ENCODE data around the gene ATAD3C. TPM values are rescaled to one million over a fixed set of nuclear protein-coding genes. Genes with fewer than 3 reads are reported as not detected.
A peak's percentile ranks its signal among the peaks of the same experiment; 100 is the strongest.

ATAD3C gene
- polyA plus RNA-seq, 2 of the 4 experiments (the other 2 are of a cell fraction), result not detected

- Histone ChIP-seq H3K4me2 (no peak overlapping the region), H3K27ac (no peak overlapping the region), H3K4me1 (0 out of 3 replicates have a peak, but pooled peaks cover 3% of the 10 kb centered on the region), H3K9me3 (no peaks in the 10 kb centered on the region), H3K4me3 (no peak overlapping the region)
- POLR2A ChIA-PET, result no interaction called here
- 89% methylated on average over 15 of the region's 26 CpGs for WGBS (ENCODE audit: missing lambda C conversion rate)
- FAIRE-seq, result no peak
- CTCF ChIA-PET, result no interaction called here
- ATAC-seq, result peak; percentile 18 to 25; a peak in 2 of 6 replicates
- TF ChIP-seq NR3C1 (IDR thresholded peaks at IDR 0.05), result no peak
- TF ChIP-seq, protein P1, sequence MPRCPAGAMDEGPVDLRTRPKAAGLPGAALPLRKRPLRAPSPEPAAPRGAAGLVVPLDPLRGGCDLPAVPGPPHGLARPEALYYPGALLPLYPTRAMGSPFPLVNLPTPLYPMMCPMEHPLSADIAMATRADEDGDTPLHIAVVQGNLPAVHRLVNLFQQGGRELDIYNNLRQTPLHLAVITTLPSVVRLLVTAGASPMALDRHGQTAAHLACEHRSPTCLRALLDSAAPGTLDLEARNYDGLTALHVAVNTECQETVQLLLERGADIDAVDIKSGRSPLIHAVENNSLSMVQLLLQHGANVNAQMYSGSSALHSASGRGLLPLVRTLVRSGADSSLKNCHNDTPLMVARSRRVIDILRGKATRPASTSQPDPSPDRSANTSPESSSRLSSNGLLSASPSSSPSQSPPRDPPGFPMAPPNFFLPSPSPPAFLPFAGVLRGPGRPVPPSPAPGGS (IDR thresholded peaks at IDR 0.05), result no peak
- TF ChIP-seq KDM1A (IDR thresholded peaks at IDR 0.05; ENCODE audit: low read depth), result no peak
- no peak for DNase-seq (ENCODE audit: low read depth in 1 of 2, low spot score in 1 of 2)
Measured at GRCh38 chr1:1418464-1419362, 30.8 kb upstream of the ATAD3C start.

DNA sequence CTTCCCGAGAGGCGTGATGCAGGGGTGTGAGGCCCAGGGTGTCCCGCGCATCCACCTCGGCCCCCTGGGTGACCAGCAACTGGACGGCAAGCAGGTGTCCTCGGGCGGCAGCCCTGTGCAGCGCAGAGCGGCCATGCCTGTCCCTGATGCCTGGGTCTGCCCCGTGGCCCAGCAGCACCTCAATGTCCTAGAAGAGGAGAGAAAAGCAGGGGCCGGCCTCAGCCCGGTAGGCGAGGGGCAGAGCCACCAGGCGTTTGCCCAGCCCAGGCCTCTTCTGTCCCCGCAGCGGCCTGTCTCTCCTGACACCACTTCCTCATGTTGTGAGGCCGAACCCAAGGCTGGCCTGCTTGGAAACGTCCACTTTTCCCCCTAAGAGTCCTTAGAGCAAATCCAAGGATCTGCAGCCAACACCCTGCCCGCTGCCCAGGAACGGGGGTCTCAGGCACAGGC, 30.1 kb upstream of the ATAD3C start:
- Histone ChIP-seq H3K4me1 (0 out of 3 replicates have a peak, but pooled peaks cover 3% of the 10 kb centered on the region), H3K9me3 (no peaks in the 10 kb centered on the region), H3K4me2 (no peak overlapping the region), H3K4me3 (no peak overlapping the region), H3K27ac (no peak overlapping the region)
- CTCF ChIA-PET, result no interaction called here
- ATAC-seq (no peak; a peak in 1 of 6 replicates), FAIRE-seq (no peak), DNase-seq (ENCODE audit: low read depth in 1 of 2, low spot score in 1 of 2) (no peak)
- no peak for TF ChIP-seq EHF (CRISPR knock-in tag; IDR thresholded peaks at IDR 0.05)
- TF ChIP-seq RARB (CRISPR knock-in tag; IDR thresholded peaks at IDR 0.05), result no peak
- TF ChIP-seq RCOR1 (IDR thresholded peaks at IDR 0.05; ENCODE audit: low read depth, low read length), result no peak
- no peak for TF ChIP-seq RNF2 (IDR thresholded peaks at IDR 0.05; ENCODE audit: borderline replicate concordance, low read depth)
- no peak for TF ChIP-seq HEYL (CRISPR knock-in tag; IDR thresholded peaks at IDR 0.05)
- no peak for TF ChIP-seq ESRRA (IDR thresholded peaks at IDR 0.05; ENCODE audit: borderline replicate concordance, low read length)
- TF ChIP-seq, protein P1 (IDR thresholded peaks at IDR 0.05), result no peak
- no peak for TF ChIP-seq CTCF (IDR thresholded peaks at IDR 0.05)
- no peak for TF ChIP-seq PHF8 (IDR thresholded peaks at IDR 0.05; ENCODE audit: borderline replicate concordance, low read depth)
- TF ChIP-seq CHD4 (IDR thresholded peaks at IDR 0.05; ENCODE audit: borderline replicate concordance), result no peak
- no peak for TF ChIP-seq SMC3 (IDR thresholded peaks at IDR 0.05)
- no peak for TF ChIP-seq FOSB (CRISPR knock-in tag; IDR thresholded peaks at IDR 0.05)
- TF ChIP-seq NFE2L2 (conservative IDR thresholded peaks at IDR 0.05; ENCODE audit: low read length), result no peak
- TF ChIP-seq POLR2AphosphoS2 (conservative IDR thresholded peaks at IDR 0.05; ENCODE audit: low read length), result no peak
- TF ChIP-seq, protein P2, sequence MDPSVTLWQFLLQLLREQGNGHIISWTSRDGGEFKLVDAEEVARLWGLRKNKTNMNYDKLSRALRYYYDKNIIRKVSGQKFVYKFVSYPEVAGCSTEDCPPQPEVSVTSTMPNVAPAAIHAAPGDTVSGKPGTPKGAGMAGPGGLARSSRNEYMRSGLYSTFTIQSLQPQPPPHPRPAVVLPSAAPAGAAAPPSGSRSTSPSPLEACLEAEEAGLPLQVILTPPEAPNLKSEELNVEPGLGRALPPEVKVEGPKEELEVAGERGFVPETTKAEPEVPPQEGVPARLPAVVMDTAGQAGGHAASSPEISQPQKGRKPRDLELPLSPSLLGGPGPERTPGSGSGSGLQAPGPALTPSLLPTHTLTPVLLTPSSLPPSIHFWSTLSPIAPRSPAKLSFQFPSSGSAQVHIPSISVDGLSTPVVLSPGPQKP (IDR thresholded peaks at IDR 0.05; ENCODE audit: low read depth, low read length), result no peak
- TF ChIP-seq BHLHE40 (IDR thresholded peaks at IDR 0.05; ENCODE audit: low read depth, low read length), result no peak
- no peak for TF ChIP-seq JUNB (IDR thresholded peaks at IDR 0.05)
- no peak for TF ChIP-seq SREBF2 (IDR thresholded peaks at IDR 0.05)
- no peak for TF ChIP-seq FOSL2 (IDR thresholded peaks at IDR 0.05)
- no peak for TF ChIP-seq FOSL2 (CRISPR knock-in tag; IDR thresholded peaks at IDR 0.05)
- POLR2A ChIA-PET, result no interaction called here
- WGBS (ENCODE audit: missing lambda C conversion rate), result 94% methylated on average over 7 of the region's 21 CpGs

Data from A549 (cell line).